IMR-90 (cell line): Measurements from ENCODE around the gene IQSEC1. TPM values are rescaled to one million over a fixed set of nuclear protein-coding genes. Genes with fewer than 3 reads are reported as not detected.
A peak's percentile ranks its signal among the peaks of the same experiment; 100 is the strongest.

Experiments
- ATAC-seq: fragments of 200-7000 bp; cut with Tn5 transposase; 2 replicates; pipeline ENCODE4 v1.9.1; 2020; ENCODE audit warnings: low read depth, mild to moderate bottlenecking, moderate library complexity
- BruUV-seq: library from RNA; stranded (reverse); fragments of 400-500 nt; replicated peaks from 2 replicates; lab custom pipeline; 2021; lab: Mats Ljungman, UMichigan
- CTCF ChIA-PET: fragments of 300-600 bp; formaldehyde crosslinking; extraction: SDS; loops from one replicate; lab custom pipeline; 2021; ENCODE audit warnings: antibody characterized with exemption; lab: Yijun Ruan, JAX
- POLR2A ChIA-PET: fragments of 300-600 bp; sonication (Branson Sonifier 250); formaldehyde crosslinking; loops from one replicate; lab custom pipeline; 2022; ENCODE audit warnings: antibody characterized with exemption; ENCODE audit not compliant: unreplicated experiment; lab: Charles Lee
- DNase-seq: peaks from one replicate; pipeline ENCODE4 v3.0.0; 2013
- H2AFZ ChIP-seq: replicated peaks from 2 replicates; pipeline ENCODE3; 2013; ENCODE audit warnings: low read length, mild to moderate bottlenecking; ENCODE audit not compliant: poor library complexity
- H2AK5ac ChIP-seq: 2 replicates; pipeline ENCODE4 v1.6.1; 2013; ENCODE audit warnings: low read depth, low read length, inconsistent platforms
- H2AK9ac ChIP-seq: replicated peaks from 2 replicates; pipeline ENCODE3; 2013; ENCODE audit warnings: mild to moderate bottlenecking, low read depth, low read length, moderate library complexity; ENCODE audit not compliant: poor library complexity
- H2BK120ac ChIP-seq: 2 replicates; pipeline ENCODE4 v1.6.1; 2013; ENCODE audit warnings: low read depth, low read length, inconsistent platforms
- H2BK15ac ChIP-seq: 3 replicates; pipeline ENCODE4 v1.6.1; 2013; ENCODE audit warnings: low read depth, low read length, inconsistent platforms
- H2BK20ac ChIP-seq: 2 replicates; pipeline ENCODE4 v1.6.1; 2013; ENCODE audit warnings: low read depth, mild to moderate bottlenecking, inconsistent platforms, low read length, moderate library complexity
- H2BK5ac ChIP-seq: 2 replicates; pipeline ENCODE4 v1.6.1; 2013; ENCODE audit warnings: mild to moderate bottlenecking, low read depth, low read length, inconsistent platforms; ENCODE audit not compliant: poor library complexity, severe bottlenecking
- H3K14ac ChIP-seq: replicated peaks from 2 replicates; pipeline ENCODE4 v1.6.1; 2013; ENCODE audit warnings: low read depth, low read length, inconsistent platforms
- H3K18ac ChIP-seq: 2 replicates; pipeline ENCODE4 v1.6.1; 2013; ENCODE audit warnings: low read depth, low read length, control low read depth
- H3K23ac ChIP-seq: 2 replicates; pipeline ENCODE4 v1.6.1; 2013; ENCODE audit warnings: low read depth, low read length, inconsistent platforms
- H3K27ac ChIP-seq: 2 replicates; pipeline ENCODE4 v1.5.1; 2013; ENCODE audit warnings: mild to moderate bottlenecking, control low read depth, low read length; ENCODE audit not compliant: insufficient read depth
- H3K27me3 ChIP-seq: 2 replicates; pipeline ENCODE4 v1.6.1; 2013; ENCODE audit warnings: low read length; ENCODE audit not compliant: control insufficient read depth, insufficient read depth
- H3K36me3 ChIP-seq: 2 replicates; pipeline ENCODE4 v1.6.1; 2013; ENCODE audit warnings: low read length, mixed read lengths; ENCODE audit not compliant: control insufficient read depth, insufficient read depth
- H3K4ac ChIP-seq: 2 replicates; pipeline ENCODE4 v1.6.1; 2013; ENCODE audit warnings: low read depth, low read length, inconsistent platforms
- H3K4me1 ChIP-seq: 2 replicates; pipeline ENCODE4 v1.6.1; 2013; ENCODE audit warnings: low read length, mixed read lengths; ENCODE audit not compliant: control insufficient read depth, insufficient read depth
- H3K4me2 ChIP-seq: 2 replicates; pipeline ENCODE4 v1.6.1; 2013; ENCODE audit warnings: low read depth, mild to moderate bottlenecking, control low read depth, low read length, moderate library complexity
- H3K4me3 ChIP-seq: 2 replicates; pipeline ENCODE4 v1.5.1; 2013; ENCODE audit warnings: low read depth, mild to moderate bottlenecking, control low read depth, low read length, moderate library complexity; ENCODE audit not compliant: insufficient read depth
- H3K56ac ChIP-seq: 2 replicates; pipeline ENCODE4 v1.6.1; 2013; ENCODE audit warnings: low read length, inconsistent platforms; ENCODE audit not compliant: insufficient read depth; ENCODE audit errors: extremely low read depth
- H3K79me1 ChIP-seq, 2 experiments: 2 replicates each; pipeline ENCODE4 v1.6.1; 2013; ENCODE audit warnings: low read length in 2 of 2, inconsistent platforms in 1 of 2, low read depth in 1 of 2
- H3K9ac ChIP-seq: 2 replicates; pipeline ENCODE4 v1.6.1; 2013; ENCODE audit warnings: low read depth, low read length, control low read depth
- H3K9me1 ChIP-seq: 2 replicates; pipeline ENCODE4 v1.6.1; 2013; ENCODE audit warnings: low read length, inconsistent platforms; ENCODE audit not compliant: insufficient read depth
- H3K9me3 ChIP-seq: 2 replicates; pipeline ENCODE4 v1.6.1; 2013; ENCODE audit warnings: low read length; ENCODE audit not compliant: control insufficient read depth, insufficient read depth
- H4K20me1 ChIP-seq: 2 replicates; pipeline ENCODE4 v1.6.1; 2013; ENCODE audit warnings: low read length, inconsistent platforms; ENCODE audit not compliant: insufficient read depth
- H4K5ac ChIP-seq: 2 replicates; pipeline ENCODE4 v1.6.1; 2013; ENCODE audit warnings: mild to moderate bottlenecking, low read depth, low read length, control low read depth
- H4K8ac ChIP-seq, 2 experiments: 2 replicates each; pipeline ENCODE4 v1.6.1; 2013; ENCODE audit warnings: low read depth in 2 of 2, low read length in 2 of 2, control low read depth in 1 of 2, inconsistent platforms in 1 of 2
- H4K91ac ChIP-seq: 2 replicates; pipeline ENCODE4 v1.6.1; 2013; ENCODE audit warnings: low read depth, low read length, inconsistent platforms; ENCODE audit not compliant: insufficient read depth
- CTCF ChIP-seq: conservative IDR thresholded peaks from 2 replicates; pipeline ENCODE4 v1.5.1; 2012; ENCODE audit warnings: mild to moderate bottlenecking, low read depth, low read length, improper control_type of control experiment
- MAZ ChIP-seq: IDR thresholded peaks from 2 replicates; pipeline ENCODE4 v1.6.1; 2012; ENCODE audit warnings: low read depth, mild to moderate bottlenecking, low read length, improper control_type of control experiment, moderate library complexity, borderline replicate concordance
- MXI1 ChIP-seq: IDR thresholded peaks from 2 replicates; pipeline ENCODE4 v1.6.1; 2012; ENCODE audit warnings: low read depth, mild to moderate bottlenecking, low read length, moderate library complexity, borderline replicate concordance
- POLR2A ChIP-seq: IDR thresholded peaks from 2 replicates; pipeline ENCODE4 v1.6.1; 2012; ENCODE audit warnings: mild to moderate bottlenecking, low read depth, low read length
- WGBS, 2 experiments: methylation state at CpG; one replicate each; pipeline versions ENCODE4 v1.1.5 to v1.1.7; 2013; ENCODE audit warnings: missing lambda C conversion rate in 2 of 2; ENCODE audit not compliant: insufficient read length in 1 of 2; ENCODE audit errors: extremely low coverage in 2 of 2; 5-methylcytosine and 5-hydroxymethylcytosine counted together
- dilution Hi-C: fragments of 300-500 bp; cut with HindIII; formaldehyde crosslinking; loops from one replicate; pipeline ENCODE4 v1.14.3; 2018; ENCODE audit warnings: low sequenced_read_pairs; ENCODE audit not compliant: unreplicated experiment
- in situ Hi-C: fragments of 300-500 bp; cut with MboI; formaldehyde crosslinking; loops from 3 replicates; pipeline ENCODE4 v1.14.3; 2019; ENCODE audit warnings: low sequenced_read_pairs, inconsistent platforms, mixed read lengths
- intact Hi-C: fragments of 100-400 bp; cut with micrococcal nuclease; formaldehyde crosslinking; loops from 2 replicates; pipeline ENCODE4 v1.10.0; 2022
- polyA plus RNA-seq, 3 experiments: library from polyadenylated mRNA; depleted of rRNA; stranded (reverse); fragments of >200 nt; gene quantifications; 2 replicates each; pipeline ENCODE4 v1.2.3, GENCODE V29; 2012; ENCODE audit warnings: low replicate concordance in 1 of 3
- total RNA-seq: library from RNA; depleted of rRNA; stranded (reverse); fragments of >200 nt; gene quantifications from 2 replicates; pipeline ENCODE4 v1.2.3, GENCODE V29; 2012

IQSEC1 gene
- total and polyA plus RNA-seq, 2 of the 4 experiments (the other 2 are of a cell fraction): 5.9 to 11.9 TPM

GRCh38 chr3:12967606-12968351 lies 105.5 kb downstream of the IQSEC1 start:
- H2BK15ac ChIP-seq: no peak overlapping the region
- intact Hi-C loops: loop anchor here (2.0 kb wide), 1 partner anchor 19 kb away; no protein-coding TSS in a partner anchor

More at GRCh38 chr3:12967606-12968351, 105.5 kb downstream of the IQSEC1 start:
- peaks cover 22% of the 10 kb centered on the region for H3K4me1 ChIP-seq
- no peak overlapping the region for H2BK20ac ChIP-seq
- no peak overlapping the region for H3K23ac ChIP-seq
- peaks cover 40% of the 10 kb centered on the region for H4K20me1 ChIP-seq
- H3K56ac ChIP-seq: no peak overlapping the region
- peak overlapping the region; percentile 46; the same call in 1 of the 2 replicates for H2AK5ac ChIP-seq
- POLR2A ChIA-PET: no interaction called here
- peak overlapping the region; percentile 3; the same call in 1 of the 2 replicates for H4K5ac ChIP-seq
- H3K14ac ChIP-seq: peak overlapping the region; percentile 55
- H3K4me3 ChIP-seq: peak overlapping the region; percentile 64
- peak overlapping the region; percentile 78 for H3K9ac ChIP-seq
- ATAC-seq (peak; percentile 91), DNase-seq (peak; percentile 83)
- H3K4me2 ChIP-seq: peak overlapping the region; percentile 85
- peak overlapping the region; percentile 39; the same call in 1 of the 2 replicates for H4K91ac ChIP-seq
- H2BK120ac ChIP-seq: no peak overlapping the region
- no TSS peak for BruUV-seq
- H3K18ac ChIP-seq: no peak overlapping the region
- H3K27me3 ChIP-seq: no peaks in the 10 kb centered on the region
- H3K9me1 ChIP-seq: peaks cover 13% of the 10 kb centered on the region
- peak overlapping the region; percentile 77 for H3K27ac ChIP-seq
- H2AK9ac ChIP-seq: peak overlapping the region; percentile 97
- CTCF ChIA-PET: no interaction called here
- dilution Hi-C loops (no loop called here), in situ Hi-C loops (no loop called here)
- no peaks in the 10 kb centered on the region for H3K9me3 ChIP-seq
- no peaks in the 10 kb centered on the region for H3K36me3 ChIP-seq
- 0 out of 2 replicates have a peak, but pooled peaks have one; percentile 10 for TF ChIP-seq MXI1
- no peak for TF ChIP-seq CTCF
- peak; percentile 58; the same call in 1 of the 2 replicates for TF ChIP-seq MAZ
- TF ChIP-seq POLR2A: peak; percentile 50
- H2AFZ ChIP-seq: peak overlapping the region; percentile 95
- H2BK5ac ChIP-seq: no peak overlapping the region
- H3K4ac ChIP-seq: peak overlapping the region; percentile 76
- H3K79me1 ChIP-seq: peaks cover 26 to 45% of the 10 kb centered on the region in 2 experiments
- WGBS, 2 experiments: 6% methylated on average over 10 of the region's 64 CpGs; no CpG with 5 or more reads in 1 of the 2 experiments
- peak overlapping the region; percentile 79 to 84; a peak in 3 of 4 replicates for H4K8ac ChIP-seq
